Activated T-cell treated with anti-CD3 and anti-CD28 coated beads, Interleukin-2, amount 50 U/mL, for 1 hour (primary cell): ENCODE measurements around the gene SHC2.

Experiments
- DNase-seq: peaks from one replicate; pipeline ENCODE4 v3.0.0-alpha.2; 2020

The SHC2 gene

GRCh38 chr19:460877-461720 is at the start of gene SHC2:
TSS of gene SHC2 (minus strand) at chr19:461033. CDS start at chr19:460996, 37 bp downstream.
- DNase-seq = peak; percentile 31

- DNase-seq = no peak
Measured at GRCh38 chr19:508204-509150, 47.6 kb upstream of the SHC2 start.

GRCh38 chr19:507286-508203 is 46.7 kb upstream of the SHC2 start, which contains the start of gene TPGS1:
TSS of gene TPGS1 (plus strand) at chr19:507497. CDS start at chr19:507507, 10 bp downstream.
- peak; percentile 87 for DNase-seq

GRCh38 chr19:506404-507285 is 45.8 kb upstream of the SHC2 start:
- DNase-seq = peak; percentile 93

- DNase-seq = no peak
Measured at GRCh38 chr19:504616-505015, 43.8 kb upstream of the SHC2 start.

GRCh38 chr19:501646-502045 is 40.8 kb upstream of the SHC2 start:
- no peak for DNase-seq

- no peak for DNase-seq
Measured at GRCh38 chr19:498977-499623, 38.3 kb upstream of the SHC2 start.

GRCh38 chr19:498511-498891 is 37.7 kb upstream of the SHC2 start:
- DNase-seq = no peak

- DNase-seq = no peak
Measured at GRCh38 chr19:497869-498510, 37.2 kb upstream of the SHC2 start.

GRCh38 chr19:497491-497868 is 36.6 kb upstream of the SHC2 start:
- DNase-seq = no peak

GRCh38 chr19:496986-497385 is 36.2 kb upstream of the SHC2 start:
- no peak for DNase-seq

GRCh38 chr19:496112-496665 is 35.4 kb upstream of the SHC2 start, which contains the start of gene MADCAM1:
TSS of gene MADCAM1 (plus strand) at chr19:496486. CDS start at chr19:496500, 14 bp downstream.
- DNase-seq = no peak

GRCh38 chr19:495402-496111 is 34.7 kb upstream of the SHC2 start:
- DNase-seq = peak; percentile 66

GRCh38 chr19:495081-495401 is 34.2 kb upstream of the SHC2 start:
- DNase-seq = no peak

- DNase-seq = no peak
Measured at GRCh38 chr19:494171-495080, 33.6 kb upstream of the SHC2 start.

GRCh38 chr19:493391-494170 is 32.7 kb upstream of the SHC2 start:
- DNase-seq = no peak

GRCh38 chr19:492091-492531 is 31.3 kb upstream of the SHC2 start:
- DNase-seq = peak; percentile 53
